Measurements from ENCODE around the gene KRTAP12-3. TPM values are rescaled to one million over a fixed set of nuclear protein-coding genes. Genes with fewer than 3 reads are reported as not detected.
"Not testable (repeated sequence)": the region's sequence is repeated elsewhere in the genome, so short reads cannot be mapped to it uniquely, and the experiment has no call there.

Gene KRTAP12-3, protein sequence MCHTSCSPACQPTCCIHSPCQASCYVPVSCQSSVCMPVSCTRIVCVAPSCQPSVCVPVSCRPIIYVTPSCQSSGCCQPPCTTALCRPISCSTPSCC
- total RNA-seq (not detected), polyA plus RNA-seq (not detected)
- long read RNA-seq, donor 1 = 0 reads
- long read RNA-seq, donor 2 = 0 reads
- long read RNA-seq, donor 3 = 0 reads
- long read RNA-seq, donor 4 = 0 reads
- long read RNA-seq, donor 5 = 0 reads
- long read RNA-seq, donor 6 = 0 reads
- long read RNA-seq, donor 7 = 0 reads
- long read RNA-seq, donor 8 = 0 reads
- long read RNA-seq, donor 9 = 0 reads
- long read RNA-seq, donor 10 = 0 reads

DNA sequence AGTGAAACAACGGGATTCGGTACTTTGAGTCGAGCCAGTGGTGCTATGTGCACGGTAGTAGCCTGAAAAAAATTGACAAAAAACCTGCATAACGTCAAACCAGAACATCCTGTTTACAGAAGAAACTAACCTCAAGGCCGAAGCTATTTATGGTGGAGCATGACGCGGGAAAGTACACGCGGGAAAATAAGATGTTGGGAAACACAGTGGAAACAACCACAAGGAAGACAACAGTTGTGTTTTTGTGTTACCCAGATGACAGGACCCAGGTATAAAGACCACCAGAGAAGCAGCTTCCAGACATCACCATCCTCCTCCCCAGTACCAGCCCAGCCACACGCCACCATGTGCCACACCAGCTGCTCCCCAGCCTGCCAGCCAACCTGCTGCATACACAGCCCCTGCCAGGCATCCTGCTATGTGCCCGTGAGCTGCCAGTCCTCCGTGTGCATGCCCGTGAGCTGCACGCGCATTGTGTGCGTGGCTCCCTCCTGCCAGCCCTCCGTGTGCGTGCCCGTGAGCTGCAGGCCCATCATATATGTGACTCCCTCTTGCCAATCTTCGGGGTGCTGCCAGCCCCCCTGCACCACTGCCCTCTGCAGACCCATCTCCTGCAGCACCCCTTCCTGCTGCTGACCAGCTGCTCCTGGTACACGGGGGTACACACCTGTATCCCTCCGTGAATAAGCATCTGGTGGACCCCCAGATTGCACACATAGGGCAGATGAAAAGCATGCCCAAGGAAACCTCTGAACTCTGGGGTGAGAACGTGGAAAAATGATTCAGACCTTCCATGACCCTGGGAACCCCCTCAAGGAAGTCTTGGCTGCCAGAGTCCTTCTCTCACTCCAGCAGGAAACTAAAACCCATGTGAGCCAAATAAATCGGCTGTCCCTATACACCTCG, at the start of gene KRTAP12-3:
KRTAP12-3 (plus strand) TSS at position 298 of the 906 bp plus-strand sequence; CDS start at position 346, 48 bp downstream.
- 70 to 80% (median 74%) methylated on average over 26 of the region's 26 CpGs for WGBS, 5 donors
- H3K4me3 ChIP-seq = no peak within 1 kb of the TSS
- TF ChIP-seq POLR2A (IDR thresholded peaks at IDR 0.05) (no peak), POLR2AphosphoS5 (IDR thresholded peaks at IDR 0.05) (no peak), EP300 (IDR thresholded peaks at IDR 0.05) (no peak)
- TF ChIP-seq, protein P1, sequence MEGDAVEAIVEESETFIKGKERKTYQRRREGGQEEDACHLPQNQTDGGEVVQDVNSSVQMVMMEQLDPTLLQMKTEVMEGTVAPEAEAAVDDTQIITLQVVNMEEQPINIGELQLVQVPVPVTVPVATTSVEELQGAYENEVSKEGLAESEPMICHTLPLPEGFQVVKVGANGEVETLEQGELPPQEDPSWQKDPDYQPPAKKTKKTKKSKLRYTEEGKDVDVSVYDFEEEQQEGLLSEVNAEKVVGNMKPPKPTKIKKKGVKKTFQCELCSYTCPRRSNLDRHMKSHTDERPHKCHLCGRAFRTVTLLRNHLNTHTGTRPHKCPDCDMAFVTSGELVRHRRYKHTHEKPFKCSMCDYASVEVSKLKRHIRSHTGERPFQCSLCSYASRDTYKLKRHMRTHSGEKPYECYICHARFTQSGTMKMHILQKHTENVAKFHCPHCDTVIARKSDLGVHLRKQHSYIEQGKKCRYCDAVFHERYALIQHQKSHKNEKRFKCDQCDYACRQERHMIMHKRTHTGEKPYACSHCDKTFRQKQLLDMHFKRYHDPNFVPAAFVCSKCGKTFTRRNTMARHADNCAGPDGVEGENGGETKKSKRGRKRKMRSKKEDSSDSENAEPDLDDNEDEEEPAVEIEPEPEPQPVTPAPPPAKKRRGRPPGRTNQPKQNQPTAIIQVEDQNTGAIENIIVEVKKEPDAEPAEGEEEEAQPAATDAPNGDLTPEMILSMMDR (IDR thresholded peaks at IDR 0.05) = no peak
- intact Hi-C loops (cut with DNase I; ENCODE audit: low total_unique reads) = no loop called here
- no peaks in the 10 kb centered on the region for H3K4me1 ChIP-seq
- H3K9me3 ChIP-seq = peaks cover 0 to 22% (median 11%) of the 10 kb centered on the region in 4 donors
- peaks cover 0 to 31% (median 10%) of the 10 kb centered on the region in 3 donors for H3K27me3 ChIP-seq
- peak in 1 of 2 donors; percentile 25 for DNase-seq
- no peaks in the 10 kb centered on the region for H3K36me3 ChIP-seq
- H3K27ac ChIP-seq = peak within 1 kb of the TSS in 4 of 5 donors; percentile 7 to 57 (median 36)

GRCh38 chr21:44609193-44609592, 48.5 kb upstream of the KRTAP12-3 start:
- Histone ChIP-seq H3K4me1 (no peaks in the 10 kb centered on the region), H3K4me3 (no peak overlapping the region), H3K36me3 (no peaks in the 10 kb centered on the region), H3K9me3 (peaks cover 4 to 36% (median 35%) of the 10 kb centered on the region in 4 donors), H3K27ac (no peak overlapping the region), H3K27me3 (peaks cover 0 to 36% (median 3%) of the 10 kb centered on the region in 3 donors)
- TF ChIP-seq, protein P1 (IDR thresholded peaks at IDR 0.05) = no peak
- TF ChIP-seq EP300 (IDR thresholded peaks at IDR 0.05) (no peak), POLR2A (IDR thresholded peaks at IDR 0.05) (no peak), POLR2AphosphoS5 (IDR thresholded peaks at IDR 0.05) (no peak)
- intact Hi-C loops (cut with DNase I; ENCODE audit: low total_unique reads) = no loop called here
- DNase-seq = no peak

- intact Hi-C loops (cut with DNase I; ENCODE audit: low total_unique reads); H3K27ac ChIP-seq; H3K4me3 ChIP-seq; DNase-seq; H3K4me1 ChIP-seq; H3K36me3 ChIP-seq: not testable (repeated sequence)
- Histone ChIP-seq H3K27me3 (peaks cover 0 to 39% (median 0%) of the 10 kb centered on the region in 3 donors), H3K9me3 (peaks cover 4 to 36% (median 32%) of the 10 kb centered on the region in 4 donors)
- WGBS, 5 donors = 89 to 97% (median 94%) methylated on average over 7 of the region's 7 CpGs
These were observed 47.4 kb upstream of the KRTAP12-3 start for GRCh38 chr21:44610157-44610843.

GRCh38 chr21:44611551-44611950, 46.2 kb upstream of the KRTAP12-3 start:
- intact Hi-C loops (cut with DNase I; ENCODE audit: low total_unique reads) = no loop called here

DNA sequence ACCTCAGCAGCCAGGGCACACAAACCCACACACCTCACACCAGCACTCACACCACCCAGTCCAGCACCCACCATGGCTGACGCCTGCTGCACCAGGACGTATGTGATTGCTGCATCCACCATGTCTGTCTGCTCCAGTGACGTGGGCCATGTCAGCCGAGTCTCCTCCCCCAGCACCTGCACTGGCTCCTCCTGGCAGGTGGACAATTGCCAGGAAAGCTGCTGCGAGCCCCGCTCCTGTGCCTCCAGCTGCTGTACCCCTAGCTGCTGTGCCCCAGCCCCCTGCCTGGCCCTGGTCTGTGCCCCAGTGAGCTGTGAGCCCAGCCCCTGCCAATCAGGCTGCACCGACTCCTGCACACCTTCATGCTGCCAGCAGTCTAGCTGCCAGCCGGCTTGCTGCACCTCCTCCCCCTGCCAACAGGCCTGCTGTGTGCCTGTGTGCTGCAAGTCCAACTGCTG, 45.7 kb upstream of the KRTAP12-3 start, which contains the start of gene KRTAP10-8:
KRTAP10-8 (plus strand) TSS at position 51 of the 458 bp plus-strand sequence; CDS start at position 73, 22 bp downstream.
- H3K9me3 ChIP-seq = peaks cover 4 to 34% (median 28%) of the 10 kb centered on the region in 4 donors
- no peaks in the 10 kb centered on the region for H3K36me3 ChIP-seq
- TF ChIP-seq POLR2A (IDR thresholded peaks at IDR 0.05) = no peak
- TF ChIP-seq POLR2AphosphoS5 (IDR thresholded peaks at IDR 0.05) = no peak
- TF ChIP-seq, protein P1 (IDR thresholded peaks at IDR 0.05) = no peak
- TF ChIP-seq EP300 (IDR thresholded peaks at IDR 0.05) = no peak
- DNase-seq = no peak
- no peaks in the 10 kb centered on the region for H3K4me1 ChIP-seq
- no peak within 1 kb of the TSS for H3K27ac ChIP-seq
- intact Hi-C loops (cut with DNase I; ENCODE audit: low total_unique reads) = no loop called here
- H3K27me3 ChIP-seq = peaks cover 0 to 47% (median 0%) of the 10 kb centered on the region in 3 donors
- WGBS, 5 donors = 79 to 90% (median 81%) methylated on average over 7 to 8 of the region's 8 CpGs
- H3K4me3 ChIP-seq = no peak within 1 kb of the TSS

More at GRCh38 chr21:44611551-44611950, 46.2 kb upstream of the KRTAP12-3 start:
- no peak overlapping the region for H3K27ac ChIP-seq
- DNase-seq = no peak
- no peak overlapping the region for H3K4me3 ChIP-seq
- no peaks in the 10 kb centered on the region for H3K36me3 ChIP-seq
- no peak for TF ChIP-seq POLR2AphosphoS5 (IDR thresholded peaks at IDR 0.05)
- TF ChIP-seq EP300 (IDR thresholded peaks at IDR 0.05) = no peak
- TF ChIP-seq POLR2A (IDR thresholded peaks at IDR 0.05) = no peak
- H3K27me3 ChIP-seq = peaks cover 0 to 46% (median 0%) of the 10 kb centered on the region in 3 donors
- 74 to 83% (median 80%) methylated on average over 2 to 4 of the region's 4 CpGs for WGBS, 5 donors
- peaks cover 4 to 34% (median 31%) of the 10 kb centered on the region in 4 donors for H3K9me3 ChIP-seq
- no peaks in the 10 kb centered on the region for H3K4me1 ChIP-seq
